Measurements from ENCODE around the gene ZBTB46.

DNA sequence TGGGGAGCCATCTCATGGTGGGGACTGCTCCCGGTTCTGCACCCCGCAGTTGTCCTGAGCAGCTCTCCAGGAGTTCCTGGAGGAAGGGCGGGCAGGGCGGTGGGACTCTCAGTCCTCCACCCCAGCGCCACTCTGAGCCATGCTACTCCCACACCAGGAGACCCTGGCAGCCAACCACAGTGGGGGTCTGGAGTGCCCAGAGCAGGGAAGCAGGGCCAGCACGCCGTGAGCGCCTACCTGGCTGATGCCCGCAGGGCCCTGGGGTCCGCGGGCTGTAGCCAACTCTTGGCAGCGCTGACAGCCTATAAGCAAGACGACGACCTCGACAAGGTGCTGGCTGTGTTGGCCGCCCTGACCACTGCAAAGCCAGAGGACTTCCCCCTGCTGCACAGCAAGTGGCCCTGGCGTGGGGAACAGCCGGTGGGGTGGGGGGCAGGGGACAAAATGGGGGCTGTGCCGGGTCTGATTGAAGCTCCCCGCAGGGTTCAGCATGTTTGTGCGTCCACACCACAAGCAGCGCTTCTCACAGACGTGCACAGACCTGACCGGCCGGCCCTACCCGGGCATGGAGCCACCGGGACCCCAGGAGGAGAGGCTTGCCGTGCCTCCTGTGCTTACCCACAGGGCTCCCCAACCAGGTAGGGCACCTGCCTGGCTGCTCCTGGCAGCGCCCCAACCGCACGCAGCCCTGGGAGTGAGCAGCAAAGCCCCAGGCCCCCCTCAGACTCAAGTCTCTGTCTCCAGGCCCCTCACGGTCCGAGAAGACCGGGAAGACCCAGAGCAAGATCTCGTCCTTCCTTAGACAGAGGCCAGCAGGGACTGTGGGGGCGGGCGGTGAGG, 136.3 kb downstream of the ZBTB46 start:
- TF ChIP-seq, protein P1, sequence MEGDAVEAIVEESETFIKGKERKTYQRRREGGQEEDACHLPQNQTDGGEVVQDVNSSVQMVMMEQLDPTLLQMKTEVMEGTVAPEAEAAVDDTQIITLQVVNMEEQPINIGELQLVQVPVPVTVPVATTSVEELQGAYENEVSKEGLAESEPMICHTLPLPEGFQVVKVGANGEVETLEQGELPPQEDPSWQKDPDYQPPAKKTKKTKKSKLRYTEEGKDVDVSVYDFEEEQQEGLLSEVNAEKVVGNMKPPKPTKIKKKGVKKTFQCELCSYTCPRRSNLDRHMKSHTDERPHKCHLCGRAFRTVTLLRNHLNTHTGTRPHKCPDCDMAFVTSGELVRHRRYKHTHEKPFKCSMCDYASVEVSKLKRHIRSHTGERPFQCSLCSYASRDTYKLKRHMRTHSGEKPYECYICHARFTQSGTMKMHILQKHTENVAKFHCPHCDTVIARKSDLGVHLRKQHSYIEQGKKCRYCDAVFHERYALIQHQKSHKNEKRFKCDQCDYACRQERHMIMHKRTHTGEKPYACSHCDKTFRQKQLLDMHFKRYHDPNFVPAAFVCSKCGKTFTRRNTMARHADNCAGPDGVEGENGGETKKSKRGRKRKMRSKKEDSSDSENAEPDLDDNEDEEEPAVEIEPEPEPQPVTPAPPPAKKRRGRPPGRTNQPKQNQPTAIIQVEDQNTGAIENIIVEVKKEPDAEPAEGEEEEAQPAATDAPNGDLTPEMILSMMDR (IDR thresholded peaks at IDR 0.05; ENCODE audit: borderline replicate concordance, extremely low read depth, low read length, poor library complexity, severe bottlenecking), result no peak
- no peak for TF ChIP-seq EZH2 (IDR thresholded peaks at IDR 0.05; ENCODE audit: borderline replicate concordance, low read depth, low read length, severe bottlenecking)

Data from DND-41 (cell line).